ENCODE data around the gene MRPL14. TPM values are rescaled to one million over a fixed set of nuclear protein-coding genes. Genes with fewer than 3 reads are reported as not detected.

MRPL14 gene
- total RNA-seq, 1 donor from 2014 or later: 46.9 TPM

Other genes with a start within 250 kb of the MRPL14 start
- 44.7 to 54.9 TPM (median 49.3 TPM) in 3 replicates for gene TMEM63B, start 102 bp upstream of the MRPL14 start, total RNA-seq
- gene CAPN11, start 31.4 kb upstream of the MRPL14 start, total RNA-seq: not detected in 3 replicates
- not detected in 3 replicates for gene MYMX, start 89.5 kb upstream of the MRPL14 start, total RNA-seq
- gene SLC29A1, start 96.1 kb upstream of the MRPL14 start, total RNA-seq: 13.2 to 13.9 TPM (median 13.9 TPM) in 3 replicates
- gene HSP90AB1, start 119.6 kb upstream of the MRPL14 start, total RNA-seq: 992 to 1,038 TPM (median 1,015 TPM) in 3 replicates
- 33.4 to 38.2 TPM (median 37.1 TPM) in 3 replicates for gene SLC35B2, start 130.1 kb upstream of the MRPL14 start, total RNA-seq
- 8.9 to 9.7 TPM (median 9.2 TPM) in 3 replicates for gene NFKBIE, start 138.1 kb upstream of the MRPL14 start, total RNA-seq
- 0.45 to 0.80 TPM (median 0.56 TPM) in 3 replicates for gene TMEM151B, start 143.0 kb upstream of the MRPL14 start, total RNA-seq
- gene AARS2, start 185.9 kb upstream of the MRPL14 start, total RNA-seq: 31.6 to 33.5 TPM (median 33.4 TPM) in 3 replicates
- not detected in 3 replicates for gene SPATS1, start 215.2 kb upstream of the MRPL14 start, total RNA-seq

All from mesothelial cell of epicardium (in vitro differentiated cells).